H9 (cell line): ENCODE data around the gene AHNAK. TPM values are rescaled to one million over a fixed set of nuclear protein-coding genes. Genes with fewer than 3 reads are reported as not detected.

Experiments used
- DNase-seq: peaks from one replicate; pipeline ENCODE4 v3.0.0-alpha.2; 2017
- H2AFZ ChIP-seq: one replicate; pipeline ENCODE4 v1.6.1; 2013; ENCODE audit warnings: mild to moderate bottlenecking, low read length, control low read depth, moderate library complexity
- H2AK5ac ChIP-seq: 2 replicates; pipeline ENCODE4 v1.6.1; 2013; ENCODE audit warnings: low read length, control low read depth, mixed read lengths; ENCODE audit not compliant: insufficient read length
- H2BK120ac ChIP-seq: one replicate; pipeline ENCODE4 v1.6.1; 2013; ENCODE audit warnings: low read depth, mild to moderate bottlenecking, low read length, control low read depth, inconsistent platforms; ENCODE audit not compliant: poor library complexity, severe bottlenecking
- H2BK12ac ChIP-seq: 2 replicates; pipeline ENCODE4 v1.6.1; 2013; ENCODE audit warnings: low read length, control low read depth, mixed read lengths, low read depth; ENCODE audit not compliant: insufficient read length
- H2BK15ac ChIP-seq: 2 replicates; pipeline ENCODE4 v1.6.1; 2013; ENCODE audit warnings: low read depth, low read length, control low read depth
- H2BK20ac ChIP-seq: one replicate; pipeline ENCODE4 v1.6.1; 2013; ENCODE audit warnings: low read depth, mild to moderate bottlenecking, low read length, control low read depth, inconsistent platforms; ENCODE audit not compliant: poor library complexity, severe bottlenecking
- H2BK5ac ChIP-seq: 2 replicates; pipeline ENCODE4 v1.6.1; 2013; ENCODE audit warnings: low read length, control low read depth, mixed read lengths; ENCODE audit not compliant: insufficient read length
- H3K14ac ChIP-seq: 2 replicates; pipeline ENCODE4 v1.6.1; 2013; ENCODE audit warnings: low read length, control low read depth; ENCODE audit not compliant: insufficient read depth
- H3K18ac ChIP-seq: 2 replicates; pipeline ENCODE4 v1.6.1; 2013; ENCODE audit warnings: low read depth, mild to moderate bottlenecking, mixed read lengths, low read length, control low read depth; ENCODE audit not compliant: insufficient read length
- H3K23ac ChIP-seq: 2 replicates; pipeline ENCODE4 v1.6.1; 2013; ENCODE audit warnings: low read length, control low read depth, mixed read lengths, low read depth; ENCODE audit not compliant: insufficient read length
- H3K23me2 ChIP-seq: 2 replicates; pipeline ENCODE4 v1.6.1; 2013; ENCODE audit warnings: low read depth, mild to moderate bottlenecking, mixed read lengths, low read length, control low read depth; ENCODE audit not compliant: insufficient read length, poor library complexity, severe bottlenecking
- H3K27ac ChIP-seq: 2 replicates; pipeline ENCODE4 v1.5.1; 2013; ENCODE audit warnings: low read length, control low read depth, mixed read lengths, low read depth; ENCODE audit not compliant: insufficient read length
- H3K27me3 ChIP-seq: 2 replicates; pipeline ENCODE4 v1.6.1; 2013; ENCODE audit warnings: low read length, control low read depth, inconsistent platforms; ENCODE audit not compliant: insufficient read depth
- H3K4ac ChIP-seq: 2 replicates; pipeline ENCODE4 v1.6.1; 2013; ENCODE audit warnings: low read depth, mild to moderate bottlenecking, control low read depth, inconsistent platforms, low read length, moderate library complexity
- H3K4me1 ChIP-seq: 2 replicates; pipeline ENCODE4 v1.6.1; 2013; ENCODE audit warnings: low read length, control low read depth, inconsistent platforms; ENCODE audit not compliant: insufficient read depth
- H3K4me2 ChIP-seq: 2 replicates; pipeline ENCODE4 v1.6.1; 2013; ENCODE audit warnings: low read length, control low read depth, mixed read lengths; ENCODE audit not compliant: insufficient read length, insufficient read depth
- H3K56ac ChIP-seq: 2 replicates; pipeline ENCODE4 v1.6.1; 2013; ENCODE audit warnings: low read depth, mild to moderate bottlenecking, mixed read lengths, low read length, control low read depth; ENCODE audit not compliant: insufficient read length
- H3K79me1 ChIP-seq: 2 replicates; pipeline ENCODE4 v1.6.1; 2013; ENCODE audit warnings: low read depth, mild to moderate bottlenecking, moderate library complexity, low read length, control low read depth, inconsistent platforms; ENCODE audit not compliant: insufficient read depth, poor library complexity, severe bottlenecking
- H3K79me2 ChIP-seq: 2 replicates; pipeline ENCODE4 v1.6.1; 2013; ENCODE audit warnings: low read length, control low read depth, inconsistent platforms; ENCODE audit not compliant: insufficient read depth
- H3K9ac ChIP-seq: 2 replicates; pipeline ENCODE4 v1.6.1; 2013; ENCODE audit warnings: low read length, control low read depth, mixed read lengths; ENCODE audit not compliant: insufficient read length; ENCODE audit errors: extremely low read depth
- H3K9me3 ChIP-seq: one replicate; pipeline ENCODE4 v1.6.1; 2013; ENCODE audit warnings: low read depth, low read length, inconsistent platforms; ENCODE audit not compliant: control insufficient read depth
- H3T11ph ChIP-seq: one replicate; pipeline ENCODE4 v1.6.1; 2013; ENCODE audit warnings: mild to moderate bottlenecking, low read length, control low read depth, inconsistent platforms
- H4K20me1 ChIP-seq: one replicate; pipeline ENCODE4 v1.6.1; 2013; ENCODE audit not compliant: control insufficient read depth, insufficient read length, insufficient read depth
- H4K5ac ChIP-seq: 2 replicates; pipeline ENCODE4 v1.6.1; 2013; ENCODE audit warnings: low read depth, mild to moderate bottlenecking, mixed read lengths, low read length, control low read depth; ENCODE audit not compliant: insufficient read length
- H4K8ac ChIP-seq: replicated peaks from 2 replicates; pipeline ENCODE4 v1.6.1; 2013; ENCODE audit warnings: low read length, control low read depth, mixed read lengths, low read depth; ENCODE audit not compliant: insufficient read length
- H4K91ac ChIP-seq: 2 replicates; pipeline ENCODE4 v1.6.1; 2013; ENCODE audit warnings: low read depth, mild to moderate bottlenecking, moderate library complexity, mixed read lengths, low read length, control low read depth; ENCODE audit not compliant: insufficient read length
- H3K27ac Mint-ChIP-seq, 3 experiments: 2 replicates in 2 of 3; 3 replicates in 1 of 3; pipeline ENCODE4 v1.8.0; 2020 to 2021; ENCODE audit warnings: mixed read lengths in 3 of 3, mild to moderate bottlenecking in 1 of 3, moderate library complexity in 1 of 3
- H3K27me3 Mint-ChIP-seq: 2 replicates; pipeline ENCODE4 v1.8.0; 2021; ENCODE audit warnings: low read depth, mild to moderate bottlenecking, moderate library complexity, mixed read lengths
- H3K36me3 Mint-ChIP-seq, 3 experiments: 2 replicates in 2 of 3; 3 replicates in 1 of 3; pipeline ENCODE4 v1.8.0; 2020 to 2021; ENCODE audit warnings: low read depth in 3 of 3, mixed read lengths in 3 of 3; ENCODE audit not compliant: insufficient read depth in 1 of 3
- H3K4me1 Mint-ChIP-seq, 2 experiments: 2 replicates each; pipeline ENCODE4 v1.8.0; 2020; ENCODE audit warnings: mixed read lengths in 2 of 2
- H3K4me3 Mint-ChIP-seq, 2 experiments: 2 replicates in 1 of 2; 3 replicates in 1 of 2; pipeline ENCODE4 v1.8.0; 2020 to 2021; ENCODE audit warnings: mild to moderate bottlenecking in 2 of 2, mixed read lengths in 2 of 2, moderate library complexity in 1 of 2
- H3K9me3 Mint-ChIP-seq, 2 experiments: 2 replicates in 1 of 2; 3 replicates in 1 of 2; pipeline ENCODE4 v1.8.0; 2020; ENCODE audit warnings: mild to moderate bottlenecking in 2 of 2, mixed read lengths in 2 of 2, moderate library complexity in 1 of 2
- WGBS: extraction: QIAGEN DNeasy Blood & Tissue Kit; methylation state at CpG from one replicate; pipeline ENCODE4 v1.1.7; 2013; ENCODE audit warnings: missing lambda C conversion rate, low lambda C conversion rate, mixed read lengths; ENCODE audit not compliant: insufficient read length; ENCODE audit errors: extremely low coverage; 5-methylcytosine and 5-hydroxymethylcytosine counted together
- total RNA-seq: library from RNA; stranded (reverse); gene quantifications from 2 replicates; pipeline ENCODE4 v1.2.1, GENCODE V29; 2021
- TF ChIP-seq, protein P1 (sequence below): fragments of 200-600 bp; sonication (generic); conservative IDR thresholded peaks from 3 replicates; pipeline ENCODE4 v1.8.0; 2021; ENCODE audit warnings: antibody characterized with exemption, mild to moderate bottlenecking

AHNAK gene
- total RNA-seq, 1 experiment from 2014 or later, result 15.2 TPM

DNA sequence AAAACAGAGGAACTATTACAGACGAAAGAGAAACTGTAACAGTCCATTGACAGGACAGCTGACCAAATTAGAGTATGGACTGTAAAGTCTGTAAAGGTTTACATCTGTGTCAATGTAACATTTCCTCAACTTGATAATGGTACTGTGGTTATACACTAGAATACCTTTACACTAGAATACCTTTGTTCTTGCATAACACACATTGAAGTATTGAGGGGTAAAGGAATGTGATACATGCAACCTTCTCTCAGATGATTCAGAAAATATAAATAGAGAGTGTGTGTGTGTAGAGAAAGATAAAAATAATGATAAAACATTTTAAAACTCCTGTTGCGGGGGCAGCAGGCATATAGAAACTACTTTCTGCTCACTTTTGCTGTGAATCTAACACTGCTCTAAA, 32.6 kb upstream of the AHNAK start:
- Histone ChIP-seq H3K9ac (no peak overlapping the region), H3K4ac (no peak overlapping the region), H3K79me2 (no peaks in the 10 kb centered on the region), H2BK120ac (no peak overlapping the region), H3K18ac (no peak overlapping the region), H3K23me2 (peaks cover 5% of the 10 kb centered on the region), H3K4me2 (no peak overlapping the region), H3K9me3 (no peaks in the 10 kb centered on the region), H2AFZ (no peak overlapping the region), H2BK5ac (no peak overlapping the region), H3K56ac (no peak overlapping the region), H3K27me3 (no peaks in the 10 kb centered on the region), H4K91ac (no peak overlapping the region), H2AK5ac (no peak overlapping the region), H3K79me1 (no peaks in the 10 kb centered on the region), H4K20me1 (no peaks in the 10 kb centered on the region), H2BK20ac (no peak overlapping the region), H2BK15ac (no peak overlapping the region), H4K8ac (no peak overlapping the region), H3K4me1 (no peaks in the 10 kb centered on the region), H3T11ph (no peak overlapping the region), H2BK12ac (no peak overlapping the region), H4K5ac (no peak overlapping the region), H3K27ac (no peak overlapping the region), H3K23ac (no peak overlapping the region), H3K14ac (no peak overlapping the region)
- H3K27ac Mint-ChIP-seq, result no peak overlapping the region
- H3K4me3 Mint-ChIP-seq, result no peak overlapping the region
- DNase-seq, result no peak
- WGBS, result no CpG with 5 or more reads among the region's 2 CpGs
- no peaks in the 10 kb centered on the region for H3K9me3 Mint-ChIP-seq
- TF ChIP-seq, protein P1, sequence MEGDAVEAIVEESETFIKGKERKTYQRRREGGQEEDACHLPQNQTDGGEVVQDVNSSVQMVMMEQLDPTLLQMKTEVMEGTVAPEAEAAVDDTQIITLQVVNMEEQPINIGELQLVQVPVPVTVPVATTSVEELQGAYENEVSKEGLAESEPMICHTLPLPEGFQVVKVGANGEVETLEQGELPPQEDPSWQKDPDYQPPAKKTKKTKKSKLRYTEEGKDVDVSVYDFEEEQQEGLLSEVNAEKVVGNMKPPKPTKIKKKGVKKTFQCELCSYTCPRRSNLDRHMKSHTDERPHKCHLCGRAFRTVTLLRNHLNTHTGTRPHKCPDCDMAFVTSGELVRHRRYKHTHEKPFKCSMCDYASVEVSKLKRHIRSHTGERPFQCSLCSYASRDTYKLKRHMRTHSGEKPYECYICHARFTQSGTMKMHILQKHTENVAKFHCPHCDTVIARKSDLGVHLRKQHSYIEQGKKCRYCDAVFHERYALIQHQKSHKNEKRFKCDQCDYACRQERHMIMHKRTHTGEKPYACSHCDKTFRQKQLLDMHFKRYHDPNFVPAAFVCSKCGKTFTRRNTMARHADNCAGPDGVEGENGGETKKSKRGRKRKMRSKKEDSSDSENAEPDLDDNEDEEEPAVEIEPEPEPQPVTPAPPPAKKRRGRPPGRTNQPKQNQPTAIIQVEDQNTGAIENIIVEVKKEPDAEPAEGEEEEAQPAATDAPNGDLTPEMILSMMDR, result no peak
- peaks cover 7 to 57% (median 46%) of the 10 kb centered on the region in 3 experiments for H3K36me3 Mint-ChIP-seq
- peaks cover 11% of the 10 kb centered on the region in 2 experiments for H3K4me1 Mint-ChIP-seq
- H3K27me3 Mint-ChIP-seq, result no peaks in the 10 kb centered on the region
